ENCODE results near the gene NT5DC1.

- no peak for TF ChIP-seq CTCF (IDR thresholded peaks at IDR 0.05 in 8 of 11, conservative IDR thresholded peaks at IDR 0.05 in 3 of 11)
- TF ChIP-seq POLR2A (IDR thresholded peaks at IDR 0.05), result no peak
Observed at GRCh38 chr6:116120430-116120829, 19.8 kb downstream of the NT5DC1 start.

Measured in spleen (tissue), 7 donors.